ENCODE results near the gene USP19.
A peak's percentile ranks its signal among the peaks of the same experiment; 100 is the strongest.

Gene USP19, protein sequence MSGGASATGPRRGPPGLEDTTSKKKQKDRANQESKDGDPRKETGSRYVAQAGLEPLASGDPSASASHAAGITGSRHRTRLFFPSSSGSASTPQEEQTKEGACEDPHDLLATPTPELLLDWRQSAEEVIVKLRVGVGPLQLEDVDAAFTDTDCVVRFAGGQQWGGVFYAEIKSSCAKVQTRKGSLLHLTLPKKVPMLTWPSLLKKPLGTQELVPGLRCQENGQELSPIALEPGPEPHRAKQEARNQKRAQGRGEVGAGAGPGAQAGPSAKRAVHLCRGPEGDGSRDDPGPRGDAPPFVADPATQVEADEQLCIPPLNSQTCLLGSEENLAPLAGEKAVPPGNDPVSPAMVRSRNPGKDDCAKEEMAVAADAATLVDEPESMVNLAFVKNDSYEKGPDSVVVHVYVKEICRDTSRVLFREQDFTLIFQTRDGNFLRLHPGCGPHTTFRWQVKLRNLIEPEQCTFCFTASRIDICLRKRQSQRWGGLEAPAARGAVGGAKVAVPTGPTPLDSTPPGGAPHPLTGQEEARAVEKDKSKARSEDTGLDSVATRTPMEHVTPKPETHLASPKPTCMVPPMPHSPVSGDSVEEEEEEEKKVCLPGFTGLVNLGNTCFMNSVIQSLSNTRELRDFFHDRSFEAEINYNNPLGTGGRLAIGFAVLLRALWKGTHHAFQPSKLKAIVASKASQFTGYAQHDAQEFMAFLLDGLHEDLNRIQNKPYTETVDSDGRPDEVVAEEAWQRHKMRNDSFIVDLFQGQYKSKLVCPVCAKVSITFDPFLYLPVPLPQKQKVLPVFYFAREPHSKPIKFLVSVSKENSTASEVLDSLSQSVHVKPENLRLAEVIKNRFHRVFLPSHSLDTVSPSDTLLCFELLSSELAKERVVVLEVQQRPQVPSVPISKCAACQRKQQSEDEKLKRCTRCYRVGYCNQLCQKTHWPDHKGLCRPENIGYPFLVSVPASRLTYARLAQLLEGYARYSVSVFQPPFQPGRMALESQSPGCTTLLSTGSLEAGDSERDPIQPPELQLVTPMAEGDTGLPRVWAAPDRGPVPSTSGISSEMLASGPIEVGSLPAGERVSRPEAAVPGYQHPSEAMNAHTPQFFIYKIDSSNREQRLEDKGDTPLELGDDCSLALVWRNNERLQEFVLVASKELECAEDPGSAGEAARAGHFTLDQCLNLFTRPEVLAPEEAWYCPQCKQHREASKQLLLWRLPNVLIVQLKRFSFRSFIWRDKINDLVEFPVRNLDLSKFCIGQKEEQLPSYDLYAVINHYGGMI (N-terminal part only)

GRCh38 chr3:49120438-49121131 is at the start of gene USP19:
Gene USP19 (minus strand): TSS chr3:49120823. CDS start chr3:49119145, 1,678 bp downstream.
- peak within 1 kb of the TSS; percentile 96 for H3K4me3 ChIP-seq (ENCODE audit: low read depth, low read length)
- no peak for TF ChIP-seq CTCF (IDR thresholded peaks at IDR 0.05; ENCODE audit: low read depth, low read length, missing control alignments)
- no peaks in the 10 kb centered on the region for H3K27me3 ChIP-seq (replicated peaks)
- H3K36me3 ChIP-seq (replicated peaks): peaks cover 71% of the 10 kb centered on the region
- H3K27ac ChIP-seq: peak within 1 kb of the TSS; percentile 84
- in situ Hi-C loops (cut with HindIII; ENCODE audit: low pct_ligation_motif_present, low sequenced_read_pairs): no loop called here
- DNase-seq: peak; percentile 81

- no peaks in the 10 kb centered on the region for H3K27me3 ChIP-seq (replicated peaks)
- peak overlapping the region; percentile 91 for H3K4me3 ChIP-seq (ENCODE audit: low read depth, low read length)
- no peak for DNase-seq
- peaks cover 18% of the 10 kb centered on the region for H3K36me3 ChIP-seq (replicated peaks)
- in situ Hi-C loops (cut with HindIII; ENCODE audit: low pct_ligation_motif_present, low sequenced_read_pairs): no loop called here
- TF ChIP-seq CTCF (IDR thresholded peaks at IDR 0.05; ENCODE audit: low read depth, low read length, missing control alignments): no peak
- no peak overlapping the region for H3K27ac ChIP-seq
Observed at GRCh38 chr3:49166752-49167556, 46.3 kb upstream of the USP19 start.

DNA sequence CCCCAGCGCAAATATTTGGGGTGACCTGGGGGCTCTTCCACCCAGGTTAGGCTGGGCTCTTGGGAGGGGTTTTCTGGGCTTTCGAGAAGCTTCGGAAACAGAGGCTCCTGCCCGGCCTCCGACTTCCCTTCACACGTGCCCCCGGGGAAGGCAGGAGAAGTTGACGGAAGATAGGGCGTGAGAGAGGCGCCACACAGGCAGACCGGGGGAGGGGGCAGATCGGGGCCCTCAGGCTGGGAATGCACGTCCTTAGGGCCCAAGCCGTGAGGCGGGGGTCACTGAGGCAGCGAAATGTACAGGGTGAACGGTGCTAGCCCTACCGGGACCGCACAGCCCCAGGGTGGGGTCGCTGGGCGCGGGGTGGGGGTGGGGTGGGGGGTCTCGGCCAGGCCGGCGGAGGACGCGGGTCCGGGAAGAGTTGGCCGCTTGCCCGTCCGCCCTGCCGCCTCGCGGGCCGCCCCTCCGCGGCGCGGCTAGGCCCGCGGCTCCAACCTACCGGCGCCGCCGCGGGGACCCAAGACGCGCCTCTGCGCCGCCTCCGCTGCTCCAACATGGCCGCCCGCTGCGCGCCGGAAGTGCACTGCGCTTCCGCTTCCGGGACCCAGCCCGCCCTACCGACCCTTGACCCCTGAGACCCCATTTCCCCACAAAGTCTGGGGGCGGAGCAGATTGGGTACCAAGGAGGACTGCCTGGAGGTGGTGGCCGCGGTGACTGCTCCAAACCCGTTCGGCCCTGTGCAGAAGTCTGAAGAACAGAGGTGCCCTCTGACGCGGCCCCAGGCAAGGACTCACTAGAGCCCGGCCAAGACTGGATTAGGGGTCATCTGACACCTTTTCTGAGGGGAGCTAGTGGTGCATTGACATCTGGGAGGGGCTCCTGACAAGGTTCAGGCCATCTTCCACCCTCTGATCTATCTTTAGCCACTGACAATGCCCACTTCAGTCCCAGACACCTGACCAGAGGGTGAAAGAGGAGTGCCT is 45.4 kb upstream of the USP19 start, which contains the start of gene CCDC71:
TSS of gene CCDC71 (minus strand) at position 561 of the 981 bp plus-strand sequence. CDS start 2,123 bp downstream, outside the sequence.
- Histone ChIP-seq H3K27ac (peak within 1 kb of the TSS; percentile 57), H3K4me3 (ENCODE audit: low read depth, low read length) (peak within 1 kb of the TSS; percentile 91), H3K27me3 (replicated peaks) (no peaks in the 10 kb centered on the region), H3K36me3 (replicated peaks) (peaks cover 18% of the 10 kb centered on the region)
- TF ChIP-seq CTCF (IDR thresholded peaks at IDR 0.05; ENCODE audit: low read depth, low read length, missing control alignments): no peak
- in situ Hi-C loops (cut with HindIII; ENCODE audit: low pct_ligation_motif_present, low sequenced_read_pairs): no loop called here
- peak; percentile 36 for DNase-seq

GRCh38 chr3:49164983-49165720 is 44.5 kb upstream of the USP19 start:
- DNase-seq: no peak
- no peaks in the 10 kb centered on the region for H3K27me3 ChIP-seq (replicated peaks)
- TF ChIP-seq CTCF (IDR thresholded peaks at IDR 0.05; ENCODE audit: low read depth, low read length, missing control alignments): no peak
- H3K4me3 ChIP-seq (ENCODE audit: low read depth, low read length): peak overlapping the region; percentile 91
- peak overlapping the region; percentile 57 for H3K27ac ChIP-seq
- in situ Hi-C loops (cut with HindIII; ENCODE audit: low pct_ligation_motif_present, low sequenced_read_pairs): no loop called here
- H3K36me3 ChIP-seq (replicated peaks): peaks cover 18% of the 10 kb centered on the region

Measured in brain microvascular endothelial cell (primary cell).